HEK293T (cell line): Measurements from ENCODE around the gene CHRM5.

Experiments used
- CTCF ChIA-PET: fragments of 350-600 bp; formaldehyde crosslinking; extraction: SDS; loops from one replicate; lab custom pipeline; 2021; ENCODE audit warnings: antibody characterized with exemption, inconsistent platforms; lab: Yijun Ruan, JAX
- POLR2A ChIA-PET: fragments of 350-600 bp; formaldehyde crosslinking; extraction: SDS; loops from one replicate; lab custom pipeline; 2020; ENCODE audit warnings: antibody characterized with exemption, inconsistent platforms; lab: Yijun Ruan, JAX
- DNase-seq: peaks from one replicate; pipeline ENCODE4 v3.0.0; 2012; ENCODE audit warnings: mixed read lengths; ENCODE audit errors: extremely low spot score
- ARNT ChIP-seq: fragments of 450-650 bp; IDR thresholded peaks from 2 replicates; pipeline ENCODE4 v1.6.1; 2017; ENCODE audit warnings: mild to moderate bottlenecking
- BHLHE40 ChIP-seq: fragments of 450-650 bp; IDR thresholded peaks from 2 replicates; pipeline ENCODE4 v1.6.1; 2016; ENCODE audit warnings: mild to moderate bottlenecking, moderate library complexity, borderline replicate concordance
- CTBP1 ChIP-seq: fragments of 450-650 bp; IDR thresholded peaks from 2 replicates; pipeline ENCODE4 v1.6.1; 2016; ENCODE audit warnings: borderline replicate concordance
- ELF4 ChIP-seq: fragments of 450-650 bp; IDR thresholded peaks from 2 replicates; pipeline ENCODE4 v1.6.1; 2017; ENCODE audit warnings: antibody characterized with exemption
- FOXA1 ChIP-seq: fragments of 450-650 bp; IDR thresholded peaks from 2 replicates; pipeline ENCODE4 v1.6.1; 2016; ENCODE audit warnings: mild to moderate bottlenecking
- FOXK2 ChIP-seq: fragments of 450-650 bp; IDR thresholded peaks from 2 replicates; pipeline ENCODE4 v1.6.1; 2016; ENCODE audit warnings: mild to moderate bottlenecking
- FOXM1 ChIP-seq: fragments of 450-650 bp; IDR thresholded peaks from 2 replicates; pipeline ENCODE4 v1.6.1; 2017; ENCODE audit warnings: mild to moderate bottlenecking, borderline replicate concordance
- HDGF ChIP-seq: fragments of 450-650 bp; IDR thresholded peaks from 2 replicates; pipeline ENCODE4 v1.6.1; 2017; ENCODE audit warnings: antibody characterized with exemption, borderline replicate concordance
- L3MBTL2 ChIP-seq: fragments of 450-650 bp; conservative IDR thresholded peaks from 2 replicates; pipeline ENCODE4 v1.6.1; 2016; ENCODE audit warnings: mild to moderate bottlenecking
- LEF1 ChIP-seq: fragments of 450-650 bp; IDR thresholded peaks from 2 replicates; pipeline ENCODE4 v1.6.1; 2017; ENCODE audit warnings: mild to moderate bottlenecking, borderline replicate concordance
- NFRKB ChIP-seq: fragments of 450-650 bp; IDR thresholded peaks from 2 replicates; pipeline ENCODE4 v1.6.1; 2016; ENCODE audit warnings: mild to moderate bottlenecking, moderate library complexity
- SP1 ChIP-seq: fragments of 450-650 bp; IDR thresholded peaks from 2 replicates; pipeline ENCODE4 v1.6.1; 2017
- SUZ12 ChIP-seq: fragments of 450-650 bp; IDR thresholded peaks from 2 replicates; pipeline ENCODE4 v1.6.1; 2016; ENCODE audit warnings: mild to moderate bottlenecking
- TARDBP ChIP-seq: fragments of 450-650 bp; IDR thresholded peaks from 2 replicates; pipeline ENCODE4 v1.6.1; 2016
- ZNF384 ChIP-seq: fragments of 450-650 bp; IDR thresholded peaks from 2 replicates; pipeline ENCODE4 v1.6.1; 2016
- TF ChIP-seq, protein P1 (sequence below): fragments of 450-650 bp; IDR thresholded peaks from 2 replicates; pipeline ENCODE4 v1.6.1; 2016

CHRM5 gene

DNA sequence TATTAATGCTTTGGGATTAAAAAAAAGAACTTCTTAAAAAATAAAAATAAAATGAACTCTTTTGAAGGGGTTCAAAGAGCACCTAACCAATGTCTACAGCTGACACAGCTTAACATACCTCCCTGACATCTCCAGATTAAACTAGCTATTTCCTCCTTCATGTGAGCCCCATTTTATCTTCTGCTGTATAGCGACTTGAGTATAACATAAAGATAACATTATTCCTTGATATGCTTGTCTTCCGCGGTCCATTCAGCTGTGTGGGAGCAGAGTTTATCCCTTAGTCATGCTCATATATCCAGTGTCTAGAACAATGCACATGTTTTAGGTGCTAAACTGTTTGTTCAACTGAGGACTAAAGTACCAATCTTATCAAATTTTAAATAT lies 7.8 kb upstream of the CHRM5 start:
- ChIA-PET CTCF (no interaction called here), POLR2A (no interaction called here)
- no peak for DNase-seq
- TF ChIP-seq SUZ12, result no peak

DNA sequence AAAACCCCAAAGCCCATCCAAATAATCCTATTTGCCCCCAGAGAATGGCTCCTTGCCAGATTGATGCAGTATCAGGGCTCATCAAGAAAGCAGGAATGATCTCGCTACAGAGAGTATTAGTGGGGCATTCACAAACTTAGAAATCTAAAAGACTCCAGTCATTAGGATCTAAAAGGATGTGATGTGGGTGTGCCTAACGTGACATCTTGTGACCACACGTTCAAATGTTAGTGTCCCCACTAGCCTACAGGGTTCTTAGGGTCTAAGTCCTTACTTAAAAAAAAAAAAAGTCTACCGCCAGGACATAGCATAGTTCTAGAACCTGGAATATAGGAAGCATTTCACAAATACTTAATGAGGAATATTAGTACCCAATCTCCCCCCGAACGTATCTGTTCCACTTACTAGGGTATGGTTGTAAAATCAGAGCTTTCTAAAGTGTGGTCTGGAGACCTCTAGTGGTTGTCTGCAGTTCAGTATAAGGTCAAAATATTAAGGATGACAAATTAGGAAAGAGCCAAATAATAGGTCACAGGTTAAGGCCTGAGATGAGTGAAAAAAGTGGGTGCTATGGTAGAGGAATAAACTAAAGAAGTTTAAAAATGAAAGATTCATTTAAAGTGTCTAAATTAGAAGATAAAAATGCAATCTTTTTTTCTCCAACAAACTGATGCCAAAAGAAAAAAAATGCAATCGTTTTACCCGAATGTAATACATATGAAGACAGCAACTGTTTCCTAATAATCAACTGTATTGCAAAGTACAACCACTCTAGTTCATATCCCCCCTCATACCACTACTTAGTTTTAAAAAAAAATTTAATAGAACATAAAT lies 4.2 kb upstream of the CHRM5 start:
- DNase-seq, result peak; percentile 14

DNA sequence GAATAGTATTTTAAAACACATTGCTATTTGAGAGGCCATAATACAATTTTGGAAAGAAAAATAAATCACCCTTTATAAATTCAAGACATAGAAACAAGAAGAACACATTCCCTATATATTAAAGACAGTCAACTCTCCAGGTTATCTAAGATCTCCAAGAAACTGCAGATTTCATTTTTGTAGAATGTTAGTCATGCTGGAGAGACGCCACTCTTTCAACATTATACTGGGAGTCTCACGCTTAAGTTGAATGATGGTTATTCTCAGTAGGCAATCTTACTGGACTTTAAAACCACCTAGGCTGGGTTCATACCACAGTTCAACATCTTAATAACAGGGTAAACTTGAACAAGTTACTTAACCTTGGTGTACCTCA lies 3.6 kb upstream of the CHRM5 start:
- ChIA-PET POLR2A (no interaction called here), CTCF (no interaction called here)
- TF ChIP-seq, protein P1, sequence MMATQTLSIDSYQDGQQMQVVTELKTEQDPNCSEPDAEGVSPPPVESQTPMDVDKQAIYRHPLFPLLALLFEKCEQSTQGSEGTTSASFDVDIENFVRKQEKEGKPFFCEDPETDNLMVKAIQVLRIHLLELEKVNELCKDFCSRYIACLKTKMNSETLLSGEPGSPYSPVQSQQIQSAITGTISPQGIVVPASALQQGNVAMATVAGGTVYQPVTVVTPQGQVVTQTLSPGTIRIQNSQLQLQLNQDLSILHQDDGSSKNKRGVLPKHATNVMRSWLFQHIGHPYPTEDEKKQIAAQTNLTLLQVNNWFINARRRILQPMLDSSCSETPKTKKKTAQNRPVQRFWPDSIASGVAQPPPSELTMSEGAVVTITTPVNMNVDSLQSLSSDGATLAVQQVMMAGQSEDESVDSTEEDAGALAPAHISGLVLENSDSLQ, result no peak
- TF ChIP-seq TARDBP (no peak), SUZ12 (no peak), L3MBTL2 (no peak), LEF1 (no peak), NFRKB (no peak), FOXM1 (no peak), CTBP1 (no peak), FOXA1 (no peak), BHLHE40 (no peak), SP1 (no peak), HDGF (no peak), ELF4 (no peak), ARNT (no peak), ZNF384 (no peak), FOXK2 (no peak)
- no peak for DNase-seq

More for the DNA sequence above, 4.2 kb upstream of the CHRM5 start:
- CTCF ChIA-PET, result interaction anchor here (0.6 to 0.9 kb wide), 4 partner anchors 224 to 234 kb away, joined by 3 to 5 read pairs (median 3); no protein-coding TSS in a partner anchor
- POLR2A ChIA-PET, result no interaction called here
- TF ChIP-seq ELF4, result no peak
- TF ChIP-seq, protein P1, result no peak
- no peak for TF ChIP-seq TARDBP
- no peak for TF ChIP-seq CTBP1
- TF ChIP-seq ZNF384, result no peak
- no peak for TF ChIP-seq BHLHE40

DNA sequence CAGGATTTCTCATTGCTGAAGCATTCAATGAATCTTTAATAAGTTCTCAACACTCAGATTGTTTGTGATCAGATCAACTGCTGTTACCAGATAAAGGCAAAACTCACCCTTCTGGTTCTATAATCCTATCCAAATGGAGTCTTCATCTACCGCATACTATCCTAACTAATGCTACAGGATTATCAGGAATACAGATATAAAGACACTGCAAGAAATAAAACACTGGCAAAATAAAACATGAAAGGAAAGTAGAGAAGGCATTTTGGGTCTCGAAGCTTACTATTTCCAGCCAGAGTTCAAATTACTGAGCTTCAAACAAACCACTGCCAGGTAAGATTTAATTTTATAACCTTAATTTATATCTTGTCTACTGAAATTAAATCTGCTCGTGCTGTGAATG lies 524 bp downstream of the CHRM5 start:
- TF ChIP-seq LEF1 (no peak), FOXA1 (no peak), ZNF384 (no peak), ELF4 (no peak)
- DNase-seq, result no peak
- POLR2A ChIA-PET, result no interaction called here
- CTCF ChIA-PET, result no interaction called here

DNA sequence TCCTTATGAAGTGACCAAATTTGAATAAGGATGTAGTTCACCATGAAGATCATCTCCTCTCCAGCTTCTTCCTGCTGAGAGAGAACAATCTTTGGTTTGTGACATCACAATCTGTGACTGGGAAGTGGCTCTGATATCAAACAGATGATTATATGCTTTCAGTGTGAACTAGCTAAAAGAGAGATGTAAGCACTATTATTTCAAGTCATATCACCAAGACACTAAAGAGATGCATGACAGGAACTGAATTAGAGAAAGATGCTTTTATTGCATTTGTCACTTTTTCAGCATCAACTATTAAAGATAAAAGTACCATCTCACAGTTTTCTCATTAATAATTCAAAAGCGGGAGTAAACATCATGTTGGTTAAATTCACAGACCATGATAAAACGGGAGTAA lies 3.5 kb downstream of the CHRM5 start:
- no peak for TF ChIP-seq FOXA1
- no peak for TF ChIP-seq HDGF
- no peak for TF ChIP-seq TARDBP
- TF ChIP-seq ELF4, result no peak
- TF ChIP-seq, protein P1, result no peak
- TF ChIP-seq LEF1, result no peak
- no peak for TF ChIP-seq ZNF384
- TF ChIP-seq NFRKB, result no peak
- no peak for TF ChIP-seq ARNT
- TF ChIP-seq CTBP1, result no peak
- DNase-seq, result no peak
- CTCF ChIA-PET, result interaction anchor here (0.6 kb wide), 2 partner anchors 115 to 224 kb away, joined by 3 read pairs; no protein-coding TSS in a partner anchor
- POLR2A ChIA-PET, result no interaction called here

DNA sequence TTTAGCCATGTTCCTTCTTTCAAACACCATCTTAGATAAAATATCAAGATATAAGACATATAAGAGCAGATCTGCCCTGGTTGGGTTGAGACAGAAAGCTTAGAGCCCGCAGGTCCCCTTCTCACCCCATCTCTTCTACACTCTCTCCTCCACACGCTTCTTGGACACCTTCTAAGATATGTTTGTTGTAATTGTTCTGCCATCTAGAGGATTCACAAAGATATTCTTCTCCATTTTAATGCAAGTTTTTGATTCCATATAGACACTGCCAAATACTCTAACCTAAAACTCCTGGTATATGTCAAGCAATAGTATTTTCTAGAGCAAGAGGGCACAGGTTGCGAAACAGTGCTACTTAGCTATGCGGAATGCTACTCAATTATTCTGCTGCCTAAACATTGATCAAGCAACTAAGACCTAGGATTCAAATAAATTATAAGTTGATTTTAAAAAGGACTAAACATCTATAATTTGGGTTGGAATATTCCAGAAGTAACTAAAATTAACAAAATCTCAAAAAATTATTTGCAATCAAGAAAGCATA lies 6.8 kb downstream of the CHRM5 start:
- DNase-seq, result no peak
- CTCF ChIA-PET, result no interaction called here
- TF ChIP-seq SUZ12 (no peak), ZNF384 (no peak), LEF1 (no peak), FOXK2 (no peak), L3MBTL2 (no peak), BHLHE40 (no peak), TARDBP (no peak), ELF4 (no peak), FOXM1 (no peak), CTBP1 (no peak), HDGF (no peak), ARNT (no peak), NFRKB (no peak), SP1 (no peak), FOXA1 (no peak)
- TF ChIP-seq, protein P1, result no peak

More for the DNA sequence above, 6.8 kb downstream of the CHRM5 start:
- POLR2A ChIA-PET, result no interaction called here
